ENCODE data around the gene MT1E.

The MT1E gene

GRCh38 chr16:56631832-56632155 lies 6.2 kb downstream of the MT1E start:
- FAIRE-seq (no peak), DNase-seq (ENCODE audit: insufficient read length, low spot score) (no peak)
- TF ChIP-seq SPI1 (IDR thresholded peaks at IDR 0.05; ENCODE audit: low read depth, low read length) (no peak), PAX5 (IDR thresholded peaks at IDR 0.05; ENCODE audit: insufficient read depth, low read length, severe bottlenecking) (no peak), TAF1 (IDR thresholded peaks at IDR 0.05; ENCODE audit: low read depth, low read length) (no peak), POU2F2 (IDR thresholded peaks at IDR 0.05; ENCODE audit: low read depth, low read length) (no peak), POLR2A (IDR thresholded peaks at IDR 0.05; ENCODE audit: low read depth, low read length) (no peak), POLR2AphosphoS5 (IDR thresholded peaks at IDR 0.05; ENCODE audit: low read depth, low read length) (no peak)

GRCh38 chr16:56632156-56632847 lies 6.7 kb downstream of the MT1E start, which contains the start of gene MT1M:
Gene MT1M, plus strand, starts transcription at chr16:56632659. Its CDS starts 73 bp downstream, at chr16:56632732.
- no peak for DNase-seq (ENCODE audit: insufficient read length, low spot score)
- TF ChIP-seq POU2F2 (IDR thresholded peaks at IDR 0.05; ENCODE audit: low read depth, low read length): no peak
- TF ChIP-seq POLR2A (IDR thresholded peaks at IDR 0.05; ENCODE audit: low read depth, low read length): no peak
- no peak for TF ChIP-seq POLR2AphosphoS5 (IDR thresholded peaks at IDR 0.05; ENCODE audit: low read depth, low read length)
- no peak for TF ChIP-seq TAF1 (IDR thresholded peaks at IDR 0.05; ENCODE audit: low read depth, low read length)
- TF ChIP-seq SPI1 (IDR thresholded peaks at IDR 0.05; ENCODE audit: low read depth, low read length): no peak
- TF ChIP-seq PAX5 (IDR thresholded peaks at IDR 0.05; ENCODE audit: insufficient read depth, low read length, severe bottlenecking): no peak
- no peak for FAIRE-seq

GRCh38 chr16:56632848-56633365 lies 7.3 kb downstream of the MT1E start:
- DNase-seq (ENCODE audit: insufficient read length, low spot score): no peak
- FAIRE-seq: no peak
- TF ChIP-seq POLR2AphosphoS5 (IDR thresholded peaks at IDR 0.05; ENCODE audit: low read depth, low read length) (no peak), POLR2A (IDR thresholded peaks at IDR 0.05; ENCODE audit: low read depth, low read length) (no peak), TAF1 (IDR thresholded peaks at IDR 0.05; ENCODE audit: low read depth, low read length) (no peak), PAX5 (IDR thresholded peaks at IDR 0.05; ENCODE audit: insufficient read depth, low read length, severe bottlenecking) (no peak)

- TF ChIP-seq TAF1 (IDR thresholded peaks at IDR 0.05; ENCODE audit: low read depth, low read length) (no peak), POU2F2 (IDR thresholded peaks at IDR 0.05; ENCODE audit: low read depth, low read length) (no peak)
- FAIRE-seq: no peak
- DNase-seq (ENCODE audit: insufficient read length, low spot score): no peak
These were observed 8.0 kb downstream of the MT1E start for GRCh38 chr16:56633535-56633934.

GRCh38 chr16:56634715-56635440 lies 9.3 kb downstream of the MT1E start:
- TF ChIP-seq SPI1 (IDR thresholded peaks at IDR 0.05; ENCODE audit: low read depth, low read length): no peak
- TF ChIP-seq POLR2A (IDR thresholded peaks at IDR 0.05; ENCODE audit: low read depth, low read length): no peak
- TF ChIP-seq POU2F2 (IDR thresholded peaks at IDR 0.05; ENCODE audit: low read depth, low read length): no peak
- no peak for TF ChIP-seq PAX5 (IDR thresholded peaks at IDR 0.05; ENCODE audit: insufficient read depth, low read length, severe bottlenecking)
- TF ChIP-seq POLR2AphosphoS5 (IDR thresholded peaks at IDR 0.05; ENCODE audit: low read depth, low read length): no peak
- DNase-seq (ENCODE audit: insufficient read length, low spot score): no peak
- FAIRE-seq: no peak

- no peak for DNase-seq (ENCODE audit: insufficient read length, low spot score)
- no peak for TF ChIP-seq TAF1 (IDR thresholded peaks at IDR 0.05; ENCODE audit: low read depth, low read length)
- no peak for TF ChIP-seq POU2F2 (IDR thresholded peaks at IDR 0.05; ENCODE audit: low read depth, low read length)
- TF ChIP-seq POLR2AphosphoS5 (IDR thresholded peaks at IDR 0.05; ENCODE audit: low read depth, low read length): no peak
- FAIRE-seq: no peak
These were observed 9.9 kb downstream of the MT1E start for GRCh38 chr16:56635441-56635967.

- DNase-seq (ENCODE audit: insufficient read length, low spot score): no peak
- no peak for FAIRE-seq
- TF ChIP-seq POLR2A (IDR thresholded peaks at IDR 0.05; ENCODE audit: low read depth, low read length): no peak
- TF ChIP-seq POU2F2 (IDR thresholded peaks at IDR 0.05; ENCODE audit: low read depth, low read length): no peak
- no peak for TF ChIP-seq POLR2AphosphoS5 (IDR thresholded peaks at IDR 0.05; ENCODE audit: low read depth, low read length)
- TF ChIP-seq SPI1 (IDR thresholded peaks at IDR 0.05; ENCODE audit: low read depth, low read length): no peak
- TF ChIP-seq TAF1 (IDR thresholded peaks at IDR 0.05; ENCODE audit: low read depth, low read length): no peak
- no peak for TF ChIP-seq PAX5 (IDR thresholded peaks at IDR 0.05; ENCODE audit: insufficient read depth, low read length, severe bottlenecking)
These were observed 11.2 kb downstream of the MT1E start for GRCh38 chr16:56636616-56637413.

- no peak for FAIRE-seq
- DNase-seq (ENCODE audit: insufficient read length, low spot score): no peak
- TF ChIP-seq TAF1 (IDR thresholded peaks at IDR 0.05; ENCODE audit: low read depth, low read length) (no peak), SPI1 (IDR thresholded peaks at IDR 0.05; ENCODE audit: low read depth, low read length) (no peak), POU2F2 (IDR thresholded peaks at IDR 0.05; ENCODE audit: low read depth, low read length) (no peak), PAX5 (IDR thresholded peaks at IDR 0.05; ENCODE audit: insufficient read depth, low read length, severe bottlenecking) (no peak), POLR2AphosphoS5 (IDR thresholded peaks at IDR 0.05; ENCODE audit: low read depth, low read length) (no peak), POLR2A (IDR thresholded peaks at IDR 0.05; ENCODE audit: low read depth, low read length) (no peak)
These were observed 12.5 kb downstream of the MT1E start, which contains the start of gene MT1A for GRCh38 chr16:56637814-56638750. Gene MT1A, plus strand, starts transcription at chr16:56638666. Its CDS starts 73 bp downstream, at chr16:56638739.
